Right lobe of liver (tissue), 6 donors: ENCODE data around the gene HACE1. TPM values are rescaled to one million over a fixed set of nuclear protein-coding genes. Genes with fewer than 3 reads are reported as not detected.

Experiments
- ATAC-seq, 4 donors: fragments of 200-7000 bp; cut with Tn5 transposase; one replicate each; pipeline ENCODE4 v1.9.1; 2020; ENCODE audit warnings: mild to moderate bottlenecking in 4 of 4, moderate library complexity in 4 of 4
- DNase-seq, 3 donors: peaks; one replicate each; pipeline ENCODE4 v3.0.0-alpha.2; 2020
- H3K27ac ChIP-seq, 3 donors: fragments of 200-600 bp; one replicate each; pipeline ENCODE4 v1.8.0; 2022
- H3K27me3 ChIP-seq, 2 donors: fragments of 200-600 bp; one replicate each; pipeline ENCODE4 v1.8.0; 2022
- H3K36me3 ChIP-seq, 4 donors: fragments of 200-600 bp; sonication (generic) in 1 of 4; one replicate each; pipeline versions ENCODE4 v1.5.1 to v1.8.0; 2017 to 2022; ENCODE audit warnings: control low read depth in 1 of 4
- H3K4me1 ChIP-seq, 4 donors: fragments of 200-600 bp; sonication (generic) in 1 of 4; one replicate each; pipeline versions ENCODE4 v1.5.1 to v1.8.0; 2017 to 2022; ENCODE audit warnings: control low read depth in 1 of 4
- H3K4me3 ChIP-seq, 3 donors: fragments of 200-600 bp; one replicate each; pipeline ENCODE4 v1.8.0; 2022
- H3K9me3 ChIP-seq, 4 donors: fragments of 200-600 bp; sonication (generic) in 1 of 4; one replicate each; pipeline versions ENCODE4 v1.5.1 to v1.8.0; 2017 to 2022; ENCODE audit warnings: control low read depth in 1 of 4
- CTCF ChIP-seq, 4 donors: fragments of 200-600 bp in 3 of 4; fragments of 450-650 bp in 1 of 4; IDR thresholded peaks; one replicate each; pipeline versions ENCODE4 v1.5.1 to v1.8.0; 2016 to 2022; ENCODE audit warnings: antibody characterized with exemption in 4 of 4, mild to moderate bottlenecking in 2 of 4
- POLR2A ChIP-seq: fragments of 450-650 bp; IDR thresholded peaks from one replicate; pipeline ENCODE4 v1.6.1; 2017; ENCODE audit warnings: antibody characterized with exemption, mild to moderate bottlenecking
- WGBS: methylation state at CpG from one replicate; pipeline ENCODE4 v1.1.6; 2018; ENCODE audit warnings: low coverage, low lambda C conversion rate; ENCODE audit not compliant: insufficient coverage; ENCODE audit errors: missing lambda C conversion rate; 5-methylcytosine and 5-hydroxymethylcytosine counted together
- intact Hi-C, 2 donors: fragments of 100-400 bp; cut with DNase I; formaldehyde crosslinking; loops; one replicate each; pipeline versions ENCODE4 v1.11.2 to v1.14.1; 2022
- total RNA-seq, 6 experiments: library from RNA; depleted of rRNA in 2 of 6; stranded (reverse); fragments of >200 nt in 2 of 6; fragmentation: NEBNext Ultra II Directional in 3 of 6; extraction: Animal tissue kit (Norgen Biotek cat#: 25700) in 3 of 6; gene quantifications; one replicate each; pipeline versions ENCODE4 v1.1.0 to v1.2.4, GENCODE V29; 2016 to 2023
- donor health status: DM: no; HTN: yes; CAD: no.
- donor health status: DM: no; HTN: no; CAD: no.
- donor health status: DM: no; HTN: no; CAD: no.
- donor health status: DM: no; HTN: yes; CAD: no.
- donor health status: DM: no; HTN: yes; CAD: no.

Gene HACE1
- total RNA-seq, 6 experiments from 2014 or later = 2.7 to 3.7 (median 3.1) TPM

DNA sequence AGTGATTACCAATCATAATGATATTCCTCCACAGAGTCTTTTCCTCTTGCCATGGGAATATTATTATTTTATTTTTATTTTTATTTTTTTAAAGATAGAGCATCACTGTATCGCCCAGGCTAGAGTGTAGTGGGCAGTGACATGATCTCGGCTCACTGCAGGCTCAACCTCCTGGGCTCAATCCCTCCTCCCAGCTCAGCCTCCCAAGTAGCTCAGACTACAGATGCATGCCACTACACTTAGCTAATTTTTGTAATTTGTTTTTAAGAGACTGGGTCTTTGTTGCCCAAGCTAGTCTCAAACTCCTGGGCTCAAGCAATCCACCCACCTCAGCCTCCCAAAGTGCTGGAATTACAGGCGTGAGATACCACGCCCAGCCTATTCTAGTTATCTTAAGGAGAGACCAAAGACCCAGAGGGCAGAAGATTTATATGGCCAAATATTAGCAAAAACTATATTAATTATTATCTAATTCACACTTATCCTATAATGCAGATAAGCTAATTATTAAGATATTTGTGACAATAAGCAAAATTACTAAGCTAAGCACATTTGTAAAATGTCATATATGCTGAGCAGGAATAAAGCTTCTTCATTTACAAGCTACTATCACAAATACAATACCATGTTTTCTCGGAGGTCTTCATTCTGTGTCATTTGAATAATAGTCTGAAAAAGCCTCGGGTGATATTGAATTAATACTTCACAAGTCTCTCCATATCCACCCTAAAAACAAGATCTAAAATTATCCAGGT lies 63.5 kb downstream of the HACE1 start:
- H3K36me3 ChIP-seq = no peaks in the 10 kb centered on the region
- no peak overlapping the region for H3K27ac ChIP-seq
- TF ChIP-seq CTCF (IDR thresholded peaks at IDR 0.05) (no peak), POLR2A (no peak)
- no peak overlapping the region for H3K4me3 ChIP-seq
- H3K4me1 ChIP-seq = no peaks in the 10 kb centered on the region
- WGBS = 89% methylated on average over 5 of the region's 6 CpGs
- ATAC-seq (no peak), DNase-seq (no peak)
- no peaks in the 10 kb centered on the region for H3K9me3 ChIP-seq
- intact Hi-C loops = no loop called here
- H3K27me3 ChIP-seq = no peaks in the 10 kb centered on the region

GRCh38 chr6:104795363-104795762 lies 64.4 kb downstream of the HACE1 start:
- peak; percentile 71 to 94 (median 91) for ATAC-seq
- TF ChIP-seq CTCF (IDR thresholded peaks at IDR 0.05) (no peak), POLR2A (no peak)
- no peak for DNase-seq
- no peak overlapping the region for H3K4me3 ChIP-seq
- H3K36me3 ChIP-seq = no peaks in the 10 kb centered on the region
- H3K9me3 ChIP-seq = no peaks in the 10 kb centered on the region
- 40% methylated on average over 3 of the region's 3 CpGs for WGBS
- intact Hi-C loops = no loop called here
- H3K27ac ChIP-seq = no peak overlapping the region
- no peaks in the 10 kb centered on the region for H3K4me1 ChIP-seq
- no peaks in the 10 kb centered on the region for H3K27me3 ChIP-seq

- no peaks in the 10 kb centered on the region for H3K4me1 ChIP-seq
- DNase-seq (no peak), ATAC-seq (peak in 3 of 4 donors; percentile 44 to 74 (median 56))
- H3K9me3 ChIP-seq = no peaks in the 10 kb centered on the region
- intact Hi-C loops = no loop called here
- no peaks in the 10 kb centered on the region for H3K36me3 ChIP-seq
- TF ChIP-seq CTCF (IDR thresholded peaks at IDR 0.05) (peak in 3 of 4 donors; percentile 35 to 39 (median 36)), POLR2A (no peak)
- WGBS = 37% methylated on average over 5 of the region's 5 CpGs
- no peaks in the 10 kb centered on the region for H3K27me3 ChIP-seq
- no peak overlapping the region for H3K4me3 ChIP-seq
- no peak overlapping the region for H3K27ac ChIP-seq
These were observed 69.9 kb downstream of the HACE1 start for GRCh38 chr6:104789770-104790190.

GRCh38 chr6:104788400-104788799 lies 71.3 kb downstream of the HACE1 start:
- 69% methylated on average over 2 of the region's 2 CpGs for WGBS

More at GRCh38 chr6:104788400-104788799, 71.3 kb downstream of the HACE1 start:
- intact Hi-C loops = no loop called here
- Histone ChIP-seq H3K27ac (no peak overlapping the region), H3K4me3 (no peak overlapping the region), H3K4me1 (no peaks in the 10 kb centered on the region), H3K36me3 (no peaks in the 10 kb centered on the region), H3K9me3 (no peaks in the 10 kb centered on the region), H3K27me3 (no peaks in the 10 kb centered on the region)
- no peak for TF ChIP-seq POLR2A
- TF ChIP-seq CTCF (IDR thresholded peaks at IDR 0.05) = no peak
- DNase-seq (no peak), ATAC-seq (no peak)
